ENCODE results near the gene BRD2.

BRD2 gene

DNA sequence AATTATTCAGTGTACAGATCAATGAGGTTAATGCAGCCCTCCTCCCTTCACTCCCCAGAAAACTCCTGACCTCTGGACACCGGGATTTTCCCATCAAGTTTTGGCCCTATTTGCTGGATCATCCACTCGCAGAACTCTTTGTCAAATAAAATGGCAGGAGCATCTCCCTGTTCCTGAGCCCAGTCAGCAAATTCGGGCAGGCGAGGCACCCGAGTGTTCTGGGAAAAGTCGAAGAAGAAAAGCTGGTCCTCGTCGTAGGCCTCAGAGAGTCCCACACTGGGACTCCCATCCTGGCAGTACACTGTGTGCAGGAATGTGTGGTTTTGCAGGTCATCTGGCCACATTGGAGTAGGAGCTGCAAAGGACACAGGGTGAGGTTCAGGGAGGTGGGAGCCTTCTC is 17.9 kb upstream of the BRD2 start:
- Histone ChIP-seq H3K4me3 (replicated peaks; ENCODE audit: low read depth, low read length) (peak overlapping the region; percentile 79), H3K36me3 (ENCODE audit: control insufficient read depth, insufficient read depth, low read length) (peaks cover 8% of the 10 kb centered on the region), H3K27me3 (replicated peaks; ENCODE audit: control insufficient read depth, insufficient read depth, low read length) (no peaks in the 10 kb centered on the region)
- no peak for DNase-seq (ENCODE audit: extremely low read depth, insufficient read length)
- TF ChIP-seq, protein P1, sequence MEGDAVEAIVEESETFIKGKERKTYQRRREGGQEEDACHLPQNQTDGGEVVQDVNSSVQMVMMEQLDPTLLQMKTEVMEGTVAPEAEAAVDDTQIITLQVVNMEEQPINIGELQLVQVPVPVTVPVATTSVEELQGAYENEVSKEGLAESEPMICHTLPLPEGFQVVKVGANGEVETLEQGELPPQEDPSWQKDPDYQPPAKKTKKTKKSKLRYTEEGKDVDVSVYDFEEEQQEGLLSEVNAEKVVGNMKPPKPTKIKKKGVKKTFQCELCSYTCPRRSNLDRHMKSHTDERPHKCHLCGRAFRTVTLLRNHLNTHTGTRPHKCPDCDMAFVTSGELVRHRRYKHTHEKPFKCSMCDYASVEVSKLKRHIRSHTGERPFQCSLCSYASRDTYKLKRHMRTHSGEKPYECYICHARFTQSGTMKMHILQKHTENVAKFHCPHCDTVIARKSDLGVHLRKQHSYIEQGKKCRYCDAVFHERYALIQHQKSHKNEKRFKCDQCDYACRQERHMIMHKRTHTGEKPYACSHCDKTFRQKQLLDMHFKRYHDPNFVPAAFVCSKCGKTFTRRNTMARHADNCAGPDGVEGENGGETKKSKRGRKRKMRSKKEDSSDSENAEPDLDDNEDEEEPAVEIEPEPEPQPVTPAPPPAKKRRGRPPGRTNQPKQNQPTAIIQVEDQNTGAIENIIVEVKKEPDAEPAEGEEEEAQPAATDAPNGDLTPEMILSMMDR (IDR thresholded peaks at IDR 0.05; ENCODE audit: insufficient read depth, low read length, poor library complexity, severe bottlenecking): no peak

DNA sequence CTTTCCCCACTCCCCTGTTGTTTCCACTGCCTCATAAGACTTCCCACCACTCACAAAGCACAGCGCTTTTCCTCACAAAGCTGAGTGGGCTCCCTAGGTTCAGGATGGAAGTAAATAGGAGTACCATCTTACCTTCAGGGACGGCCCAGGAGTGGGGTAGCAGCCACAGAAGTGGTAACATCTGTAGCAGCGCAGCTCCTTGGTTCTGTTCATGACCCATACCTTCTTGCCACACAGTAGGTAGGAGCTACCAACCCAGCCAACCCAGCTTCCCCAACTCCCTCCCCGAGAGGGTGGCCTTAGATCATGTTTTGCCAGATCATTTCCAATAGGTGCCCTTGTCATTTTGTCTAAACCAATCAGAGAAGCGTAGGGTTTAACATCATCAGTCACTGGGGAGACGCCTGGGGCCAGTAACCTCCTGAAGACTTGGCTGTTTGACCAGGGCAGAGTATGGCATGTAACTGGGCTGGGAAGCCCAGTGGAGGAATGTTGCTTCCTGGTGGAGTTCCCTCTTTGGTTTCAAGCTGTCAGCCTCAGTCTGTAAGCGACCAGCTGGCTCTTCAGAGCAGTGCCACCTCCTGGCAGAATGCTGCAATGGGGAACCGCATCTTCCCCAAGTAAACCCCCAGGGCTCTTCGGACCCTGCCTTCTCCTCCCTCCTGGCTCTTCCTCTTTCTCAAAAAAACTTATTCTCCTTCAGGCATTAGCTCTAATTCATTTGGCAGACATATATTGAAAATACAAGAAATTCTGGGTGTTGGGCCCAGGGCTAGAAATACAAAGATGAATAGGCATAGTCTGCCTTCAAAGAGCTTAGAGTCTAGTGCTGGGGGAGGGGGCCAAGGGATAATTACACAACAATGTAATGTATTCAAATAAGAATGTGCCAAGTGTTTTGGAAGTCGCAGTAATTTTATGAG is 15.3 kb upstream of the BRD2 start, which contains the start of gene HLA-DMA:
Gene HLA-DMA, minus strand, starts transcription at position 281 of the 923 bp plus-strand sequence. Its CDS starts 61 bp downstream, at position 220.
- peak; percentile 87 for DNase-seq (ENCODE audit: extremely low read depth, insufficient read length)
- TF ChIP-seq, protein P1 (IDR thresholded peaks at IDR 0.05; ENCODE audit: insufficient read depth, low read length, poor library complexity, severe bottlenecking): peak; percentile 70
- Histone ChIP-seq H3K27me3 (replicated peaks; ENCODE audit: control insufficient read depth, insufficient read depth, low read length) (no peaks in the 10 kb centered on the region), H3K36me3 (ENCODE audit: control insufficient read depth, insufficient read depth, low read length) (peaks cover 8% of the 10 kb centered on the region), H3K4me3 (replicated peaks; ENCODE audit: low read depth, low read length) (peak within 1 kb of the TSS; percentile 79)

DNA sequence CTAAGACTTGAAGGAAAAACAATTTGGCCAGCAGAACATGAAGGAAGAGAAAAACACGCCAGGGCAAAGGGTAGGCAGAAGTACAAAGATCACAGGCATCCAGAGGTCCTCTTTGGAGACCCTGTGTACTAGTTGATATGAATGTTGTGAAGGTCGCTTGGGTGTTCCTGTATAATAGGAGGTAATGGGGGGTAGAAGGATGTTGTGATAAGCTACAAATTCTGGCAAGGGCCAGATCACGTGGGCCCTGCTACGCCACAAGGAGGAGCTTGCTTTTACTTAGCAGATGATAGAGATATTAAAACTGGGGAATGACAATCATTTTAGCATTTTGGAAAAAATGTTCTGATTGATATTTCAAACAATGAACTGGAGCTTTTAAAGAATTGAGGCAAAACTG is 14.6 kb upstream of the BRD2 start:
- no peak overlapping the region for H3K4me3 ChIP-seq (replicated peaks; ENCODE audit: low read depth, low read length)
- DNase-seq (ENCODE audit: extremely low read depth, insufficient read length): no peak
- peaks cover 8% of the 10 kb centered on the region for H3K36me3 ChIP-seq (ENCODE audit: control insufficient read depth, insufficient read depth, low read length)
- TF ChIP-seq, protein P1 (IDR thresholded peaks at IDR 0.05; ENCODE audit: insufficient read depth, low read length, poor library complexity, severe bottlenecking): no peak
- H3K27me3 ChIP-seq (replicated peaks; ENCODE audit: control insufficient read depth, insufficient read depth, low read length): no peaks in the 10 kb centered on the region

DNA sequence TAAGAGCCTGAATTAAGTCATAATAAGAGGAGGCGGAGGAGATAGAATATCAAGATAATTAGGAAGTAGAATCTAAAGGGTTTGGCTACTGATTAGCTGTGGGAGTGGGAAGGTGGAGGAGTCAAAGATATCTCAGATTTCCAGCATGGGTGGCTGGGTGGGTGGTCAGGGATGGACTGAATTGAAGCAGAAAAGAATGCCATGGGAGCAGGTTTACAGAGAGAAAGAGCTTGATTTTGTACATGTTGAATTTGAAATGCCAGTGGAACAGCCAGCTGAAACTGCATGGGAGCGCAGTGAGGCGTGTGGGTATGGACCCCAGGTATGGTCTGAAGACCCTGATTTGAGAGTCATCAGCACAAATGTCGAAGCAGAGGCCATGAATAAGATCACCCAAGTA is 14.1 kb upstream of the BRD2 start:
- H3K36me3 ChIP-seq (ENCODE audit: control insufficient read depth, insufficient read depth, low read length): peaks cover 8% of the 10 kb centered on the region
- no peaks in the 10 kb centered on the region for H3K27me3 ChIP-seq (replicated peaks; ENCODE audit: control insufficient read depth, insufficient read depth, low read length)
- DNase-seq (ENCODE audit: extremely low read depth, insufficient read length): no peak
- TF ChIP-seq, protein P1 (IDR thresholded peaks at IDR 0.05; ENCODE audit: insufficient read depth, low read length, poor library complexity, severe bottlenecking): no peak
- no peak overlapping the region for H3K4me3 ChIP-seq (replicated peaks; ENCODE audit: low read depth, low read length)

DNA sequence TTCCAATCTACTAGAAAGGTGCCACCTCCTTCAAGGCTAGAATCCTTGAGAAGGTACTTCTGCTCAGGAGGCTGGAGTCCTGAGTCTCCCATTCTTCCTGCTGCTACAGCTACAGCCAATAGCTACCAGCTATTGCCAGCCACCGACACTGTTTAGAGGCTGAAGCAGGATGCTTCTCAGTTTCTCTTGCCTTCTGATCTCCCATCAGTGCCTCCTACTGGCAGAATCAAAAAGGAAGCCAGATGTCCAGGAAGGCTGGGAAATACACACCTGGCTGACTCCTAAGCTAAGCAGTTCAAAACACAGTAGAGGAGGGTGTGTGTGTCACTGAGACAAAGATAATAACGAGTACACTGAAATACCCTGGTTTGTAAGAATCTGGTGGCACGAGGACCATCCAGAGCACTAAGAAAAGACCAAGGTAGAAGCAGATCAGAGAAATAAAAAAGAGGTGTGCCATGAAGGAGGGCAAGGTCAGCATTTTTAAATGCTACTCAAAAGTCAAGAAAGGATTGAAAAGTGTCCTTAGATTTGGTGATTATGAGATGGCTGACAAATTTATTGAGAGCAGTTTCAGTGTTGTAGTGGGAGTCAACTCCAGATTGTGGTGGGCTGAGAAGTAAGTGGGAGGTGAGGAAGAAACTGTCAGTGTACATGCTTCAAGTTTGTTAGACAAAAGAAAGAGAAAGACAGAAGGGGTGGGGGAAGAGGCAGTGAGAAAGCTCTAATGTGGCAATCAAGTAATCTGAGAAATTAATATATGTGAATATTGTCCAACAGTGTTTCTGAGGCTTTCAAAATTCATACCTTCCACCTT is 13.2 kb upstream of the BRD2 start:
- peaks cover 3% of the 10 kb centered on the region for H3K36me3 ChIP-seq (ENCODE audit: control insufficient read depth, insufficient read depth, low read length)
- H3K27me3 ChIP-seq (replicated peaks; ENCODE audit: control insufficient read depth, insufficient read depth, low read length): no peaks in the 10 kb centered on the region
- H3K4me3 ChIP-seq (replicated peaks; ENCODE audit: low read depth, low read length): no peak overlapping the region
- DNase-seq (ENCODE audit: extremely low read depth, insufficient read length): no peak
- TF ChIP-seq, protein P1 (IDR thresholded peaks at IDR 0.05; ENCODE audit: insufficient read depth, low read length, poor library complexity, severe bottlenecking): peak; percentile 70
